ENCODE results near the gene R3HDM2.

GRCh38 chr12:57248934-57249742, 181.7 kb downstream of the R3HDM2 start:
- TF ChIP-seq POLR2AphosphoS5 (IDR thresholded peaks at IDR 0.05) (no peak), CTCF (IDR thresholded peaks at IDR 0.05) (no peak)

Data from breast epithelium (tissue), 3 donors.